LNCAP (cell line): ENCODE measurements around the gene ATP5F1E.

Source experiments
- CTCF ChIP-seq: fragments of 450-650 bp; IDR thresholded peaks from 2 replicates; pipeline ENCODE4 v1.5.1; 2017; ENCODE audit warnings: mild to moderate bottlenecking

ATP5F1E gene

GRCh38 chr20:58980711-58981627, 51.2 kb downstream of the ATP5F1E start, which contains the start of gene NELFCD:
NELFCD (plus strand) TSS chr20:58981256; CDS start chr20:58981310, 54 bp downstream.
- no peak for TF ChIP-seq CTCF

DNA sequence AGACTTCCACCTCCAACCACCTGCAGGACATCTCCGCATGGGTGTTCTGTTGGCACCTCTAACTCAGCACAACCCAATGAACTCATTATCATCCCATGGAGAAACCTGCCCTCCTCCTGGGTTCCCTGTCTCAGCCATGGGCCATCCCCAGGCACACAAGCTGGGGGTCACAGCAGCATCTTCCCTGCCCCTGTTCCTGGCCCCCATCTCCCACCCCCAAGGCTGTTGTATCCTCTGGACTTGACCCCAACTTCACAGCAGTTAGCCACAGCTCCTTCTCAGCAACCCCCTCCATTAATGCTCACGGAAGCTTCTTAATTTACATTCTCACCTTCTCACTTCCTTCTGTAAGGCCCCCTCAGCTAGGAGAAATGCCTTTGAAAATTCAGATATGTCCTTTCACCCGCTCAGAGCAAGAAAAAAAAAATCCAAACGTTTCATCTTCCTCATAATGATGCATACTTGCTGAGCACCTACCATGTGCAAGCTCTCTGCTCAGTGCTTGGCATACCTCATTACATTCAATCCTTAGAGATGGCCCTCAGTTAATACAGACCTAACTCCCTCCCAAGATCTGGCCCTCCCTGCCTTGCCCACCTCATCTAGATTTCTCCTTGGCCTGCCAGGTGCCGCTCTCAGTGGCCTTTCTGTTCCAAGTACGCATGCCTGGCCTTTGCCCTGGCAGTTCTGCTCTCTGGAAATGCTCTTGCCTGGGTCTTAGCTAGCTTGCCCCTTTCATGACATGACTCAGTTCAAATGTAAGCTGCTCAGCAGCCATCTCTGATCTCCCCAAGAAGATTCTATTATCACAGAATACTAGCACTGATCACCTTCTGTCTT, 53.6 kb downstream of the ATP5F1E start:
- no peak for TF ChIP-seq CTCF

GRCh38 chr20:58976061-58976730, 55.9 kb downstream of the ATP5F1E start:
- no peak for TF ChIP-seq CTCF
